HG03060 (cell line): ENCODE results near the gene LIN7A.
"Not testable (repeated sequence)": the region's sequence is repeated elsewhere in the genome, so short reads cannot be mapped to it uniquely, and the experiment has no call there.

ENCODE experiments used
- ATAC-seq: cut with Tn5 transposase; IDR thresholded peaks from one replicate; pipeline ENCODE4 v1.9.1; 2021; ENCODE audit warnings: low read depth, moderate number of reproducible peaks; ENCODE audit not compliant: unreplicated experiment

Gene LIN7A

DNA sequence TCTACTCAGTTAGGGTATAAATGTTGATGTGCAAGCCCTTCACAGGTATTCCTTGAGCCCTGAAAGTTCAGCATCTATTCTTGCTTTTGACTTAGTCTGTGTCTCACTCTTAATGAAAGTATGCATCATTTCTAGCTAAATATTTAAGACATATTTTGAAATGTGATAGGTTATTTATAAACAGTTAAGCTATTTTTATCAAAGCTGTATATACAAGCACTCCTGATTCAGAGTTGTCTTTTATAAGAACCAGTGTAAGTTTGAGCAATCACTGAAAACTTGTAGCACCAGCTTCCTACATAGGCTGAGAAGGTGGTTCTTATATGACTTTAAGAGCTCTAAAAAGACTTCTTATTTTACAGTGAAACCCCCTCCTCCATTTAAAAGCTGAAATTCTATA is 122.4 kb downstream of the LIN7A start:
- ATAC-seq: no peak

DNA sequence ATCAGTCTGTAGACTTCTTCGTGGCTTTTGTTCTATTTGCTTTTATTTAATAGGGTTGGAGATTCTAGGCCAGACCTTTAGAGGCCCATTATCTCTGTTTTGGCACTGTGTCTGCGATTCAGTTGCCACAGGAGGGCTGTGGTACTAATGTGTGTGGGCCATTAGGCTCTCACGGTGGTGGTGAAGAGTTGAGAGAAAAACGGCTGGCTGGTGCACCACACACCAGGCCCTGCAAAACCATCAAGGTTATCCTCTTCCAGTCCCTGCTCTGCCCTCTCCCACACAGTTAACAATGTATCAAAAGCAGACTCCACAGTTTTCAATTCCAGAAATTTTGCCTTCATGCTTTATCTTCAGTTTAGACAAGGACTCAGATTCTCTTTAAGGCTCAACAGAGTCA is 123.3 kb downstream of the LIN7A start:
- ATAC-seq: no peak

DNA sequence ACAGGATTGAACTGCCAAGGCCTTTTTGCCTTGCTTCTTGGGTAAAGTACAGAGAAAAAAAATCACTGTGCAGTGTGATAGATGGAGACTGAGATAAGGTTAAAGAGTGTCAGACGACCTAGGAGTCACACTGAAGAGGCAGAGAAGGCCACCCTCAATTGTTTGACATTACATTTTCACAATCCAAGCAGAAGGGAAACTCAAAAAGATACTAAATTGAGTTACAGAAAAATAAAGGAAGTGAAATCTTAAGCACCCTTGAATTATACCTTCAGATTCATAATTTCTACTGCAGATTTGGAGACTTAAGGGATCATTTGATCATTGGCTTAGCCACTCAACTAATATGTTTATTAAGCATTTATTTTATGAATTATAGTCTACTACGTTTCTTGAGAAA is 123.9 kb downstream of the LIN7A start:
- ATAC-seq: no peak

DNA sequence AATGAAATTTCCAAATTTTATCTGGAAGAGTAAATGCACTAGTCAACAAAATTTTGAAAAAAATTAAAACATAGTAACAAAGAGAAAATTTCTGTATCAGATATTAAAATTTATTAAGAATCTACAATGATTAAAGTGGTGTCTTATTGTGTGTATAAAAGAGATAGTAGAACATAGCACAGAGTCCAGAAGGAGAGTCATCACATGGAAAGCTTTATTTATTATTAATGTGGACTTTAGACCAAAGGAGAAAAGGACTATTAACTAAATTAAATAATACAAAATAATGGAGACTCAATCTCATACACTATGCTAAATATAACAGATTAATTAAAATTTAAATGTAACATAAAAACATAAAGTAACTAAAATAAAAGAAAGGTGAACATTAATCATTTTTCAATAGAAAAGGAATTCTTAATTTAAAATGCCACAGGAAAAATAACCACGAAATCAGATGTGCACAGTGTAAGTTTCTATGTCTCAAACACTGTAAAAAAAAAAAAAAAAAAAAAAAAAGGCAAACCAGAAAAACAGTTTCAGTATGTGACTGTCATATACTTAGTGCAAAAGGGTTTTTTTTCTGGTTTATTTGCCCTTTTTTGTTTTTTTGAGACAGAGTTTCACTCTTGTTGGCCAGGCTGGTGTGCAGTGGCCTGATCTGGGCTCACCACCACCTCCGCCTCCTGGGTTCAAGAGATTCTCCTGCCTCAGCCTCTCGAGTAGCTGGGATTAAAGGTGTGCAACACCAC is 125.6 kb downstream of the LIN7A start:
- no peak for ATAC-seq

DNA sequence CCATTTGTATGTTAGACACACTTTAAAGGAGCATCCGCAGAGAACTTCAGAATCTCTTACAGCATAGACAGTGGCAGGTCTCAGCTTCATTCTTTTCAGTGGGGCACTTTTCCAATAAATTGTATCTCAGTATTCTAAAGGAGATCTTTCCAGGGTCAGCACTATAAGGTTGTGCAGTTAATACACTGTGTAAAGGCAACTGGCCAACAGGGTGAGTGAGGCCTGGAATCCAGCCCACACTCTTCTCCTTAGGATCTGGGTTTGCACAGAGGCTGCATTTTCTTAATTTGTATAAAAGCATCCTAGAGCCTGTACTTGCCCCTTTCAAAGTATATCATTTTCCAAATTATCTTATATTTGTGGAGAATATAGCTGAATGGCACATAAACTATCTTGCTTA is 126.9 kb downstream of the LIN7A start:
- ATAC-seq: no peak

DNA sequence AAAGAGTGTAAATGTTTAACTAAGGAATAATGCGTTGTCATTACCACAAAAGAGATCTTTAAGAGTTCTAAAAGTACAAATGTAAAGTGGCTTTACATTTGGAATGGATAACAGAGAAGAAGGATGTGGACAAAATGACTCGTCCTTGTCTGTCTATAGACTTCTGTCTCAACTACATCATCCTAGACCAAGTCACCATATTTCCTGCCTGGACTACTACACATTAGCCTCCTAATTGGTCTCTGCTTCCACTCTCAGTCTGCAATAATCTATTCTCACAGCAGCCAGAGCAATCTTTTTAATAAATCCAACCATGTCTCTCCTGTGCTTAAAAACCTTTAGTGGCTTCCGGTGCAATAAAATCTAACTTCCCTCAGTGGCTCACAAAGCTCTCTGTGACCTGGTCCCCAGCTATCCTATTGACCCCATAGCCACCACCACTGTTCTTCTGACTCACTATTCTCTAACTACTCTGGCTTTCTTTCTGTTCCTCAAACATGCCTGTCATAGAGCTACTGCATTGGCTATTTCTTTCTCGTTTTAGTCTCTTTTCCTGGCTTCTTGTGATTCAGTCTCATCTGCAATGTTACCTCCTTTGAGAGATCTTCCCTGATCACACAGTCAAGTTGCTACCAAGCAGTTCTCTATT is 130.0 kb downstream of the LIN7A start:
- no peak for ATAC-seq

DNA sequence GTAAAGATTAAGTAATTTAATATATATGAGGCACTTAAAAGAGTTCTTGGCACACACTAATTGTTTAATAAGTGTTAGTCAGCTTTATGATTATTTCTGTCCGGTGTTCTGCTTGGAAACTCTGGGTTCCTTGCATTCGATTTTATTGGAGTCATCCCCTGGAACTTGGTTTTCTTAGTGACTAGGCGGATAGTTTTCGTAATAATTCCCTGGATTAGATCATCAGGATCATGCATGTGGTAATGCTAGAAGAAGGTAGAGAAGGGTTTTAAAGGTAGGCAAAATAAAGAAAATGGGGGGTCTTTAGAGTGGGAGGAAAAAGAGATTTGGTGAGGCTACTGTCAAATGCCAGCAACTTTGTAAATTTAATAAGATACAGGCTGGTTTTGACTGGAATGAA is 132.6 kb downstream of the LIN7A start:
- no peak for ATAC-seq

DNA sequence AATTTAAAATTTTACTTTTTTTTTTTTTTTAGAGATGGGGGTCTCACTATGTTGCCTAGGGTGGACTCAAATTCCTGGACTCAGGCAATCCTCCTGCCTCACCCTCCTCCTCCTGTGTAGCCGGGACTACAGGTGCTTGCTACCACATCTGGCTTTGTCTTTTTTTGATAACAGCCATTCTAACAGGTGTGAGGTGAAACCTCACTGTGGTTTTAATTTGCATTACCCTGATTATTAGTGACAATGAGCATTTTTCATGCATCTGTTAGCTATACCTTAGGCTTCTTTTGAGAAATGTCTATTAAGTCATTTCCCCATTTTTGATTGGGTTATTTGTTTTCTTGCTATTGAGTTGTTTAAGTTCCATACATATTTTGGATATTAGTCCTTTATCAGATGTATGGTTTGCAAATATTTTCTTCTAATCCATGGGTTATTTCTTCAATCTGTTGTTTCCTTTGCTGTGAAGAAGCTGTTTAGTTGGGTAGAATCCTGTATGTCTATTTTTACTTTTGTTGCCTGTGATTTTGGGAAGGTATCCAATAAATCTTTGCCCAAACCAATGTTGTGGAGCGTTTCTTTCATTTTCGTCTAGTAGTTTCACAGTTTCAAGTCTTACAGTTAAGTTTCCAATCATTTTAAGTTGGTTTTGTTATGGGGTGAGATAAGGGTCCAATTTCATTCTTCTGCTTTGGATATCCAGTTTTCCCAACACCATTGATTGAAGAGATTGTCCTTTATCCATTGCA is 134.9 kb downstream of the LIN7A start:
- peak; percentile 90 for ATAC-seq

DNA sequence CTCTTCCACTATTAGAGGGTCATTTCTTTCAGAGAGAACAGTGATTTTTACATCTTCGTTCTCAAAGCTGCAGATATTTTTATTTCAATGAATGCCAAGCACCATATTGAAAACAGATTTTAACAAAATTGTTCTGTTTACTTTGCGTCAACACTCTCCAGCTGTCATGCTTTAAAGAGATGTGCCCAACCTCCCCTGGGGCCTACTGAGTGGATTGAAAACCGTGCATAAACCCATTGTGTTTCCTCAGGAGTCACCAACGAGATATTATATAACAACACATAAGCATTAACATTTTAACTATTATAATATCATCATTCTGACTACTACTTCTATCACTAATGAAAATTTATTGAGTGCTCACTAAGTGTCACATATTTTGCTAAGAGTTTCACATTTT is 139.5 kb downstream of the LIN7A start:
- ATAC-seq: no peak

DNA sequence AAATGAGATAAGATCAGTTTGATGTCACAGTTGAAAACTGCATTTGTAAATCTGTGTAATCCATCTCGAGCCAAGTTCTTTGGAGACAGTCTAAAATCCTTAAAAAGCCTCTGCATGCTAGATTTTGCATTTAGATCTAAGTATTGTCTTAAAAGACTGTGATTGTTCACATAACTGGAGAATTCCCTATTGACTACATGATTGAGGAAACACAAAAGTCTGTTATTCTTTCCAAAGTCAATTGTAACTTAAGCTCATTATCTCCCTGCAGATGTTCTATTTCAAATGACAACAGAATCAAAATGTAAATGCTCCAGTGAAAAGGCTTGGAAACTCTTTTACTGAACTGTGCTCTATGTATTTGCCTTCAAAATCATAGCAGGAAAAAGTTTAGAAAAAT is 143.2 kb downstream of the LIN7A start:
- no peak for ATAC-seq

DNA sequence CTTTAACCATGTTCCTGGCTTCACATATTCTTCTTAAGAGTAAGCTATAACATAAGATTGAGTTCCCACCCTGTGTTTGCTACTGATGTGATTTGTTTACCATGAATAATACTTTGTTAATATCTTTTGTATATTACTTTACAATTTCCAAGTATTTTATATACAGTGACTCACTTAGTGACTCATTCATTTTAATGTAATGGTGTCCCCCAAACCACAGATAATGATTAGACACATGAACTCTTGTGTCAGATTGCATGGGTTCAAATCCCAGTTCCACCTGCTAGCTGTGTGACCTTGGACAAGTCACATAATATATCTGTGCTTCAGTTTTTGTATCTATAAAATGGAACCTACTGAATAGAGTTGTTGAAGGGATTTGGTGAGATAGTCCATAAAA is 144.9 kb downstream of the LIN7A start:
- no peak for ATAC-seq

DNA sequence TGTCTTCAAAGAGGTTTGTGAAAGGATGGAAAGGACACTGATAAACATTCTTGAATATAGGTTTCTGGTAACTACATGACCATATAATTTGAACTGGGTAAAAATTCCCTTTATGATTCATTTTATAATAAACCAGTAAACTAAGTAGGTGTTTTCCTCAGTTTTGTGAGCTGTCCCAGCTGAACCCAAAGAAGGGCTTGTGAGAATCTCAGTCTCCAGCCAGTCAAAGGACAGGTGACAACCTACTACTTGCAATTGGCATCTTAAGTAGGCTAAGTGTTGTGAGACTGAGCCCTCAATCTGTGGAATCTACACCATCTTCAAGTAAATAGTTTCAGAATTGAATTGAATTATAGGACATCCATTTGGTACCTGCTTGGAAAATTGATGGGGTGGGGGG is 145.9 kb downstream of the LIN7A start:
- ATAC-seq: no peak

DNA sequence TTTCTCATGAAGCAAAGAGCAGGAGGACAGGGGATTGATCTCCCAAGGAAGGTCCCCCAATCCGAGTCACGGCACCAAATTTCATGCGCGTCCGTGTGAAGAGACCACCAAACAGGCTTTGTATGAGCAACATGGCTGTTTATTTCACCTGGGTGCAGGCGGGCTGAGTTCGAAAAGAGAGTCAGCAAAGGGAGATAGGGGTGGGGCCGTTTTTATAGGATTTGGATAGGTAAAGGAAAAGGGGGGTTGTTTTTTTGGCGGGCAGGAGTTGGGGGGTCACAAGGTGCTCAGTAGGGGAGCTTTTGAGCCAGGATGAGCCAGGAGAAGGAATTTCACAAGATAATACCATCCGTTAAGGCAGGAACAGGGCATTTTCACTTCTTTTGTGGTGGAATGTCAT is 149.3 kb downstream of the LIN7A start:
- ATAC-seq: not testable (repeated sequence)

DNA sequence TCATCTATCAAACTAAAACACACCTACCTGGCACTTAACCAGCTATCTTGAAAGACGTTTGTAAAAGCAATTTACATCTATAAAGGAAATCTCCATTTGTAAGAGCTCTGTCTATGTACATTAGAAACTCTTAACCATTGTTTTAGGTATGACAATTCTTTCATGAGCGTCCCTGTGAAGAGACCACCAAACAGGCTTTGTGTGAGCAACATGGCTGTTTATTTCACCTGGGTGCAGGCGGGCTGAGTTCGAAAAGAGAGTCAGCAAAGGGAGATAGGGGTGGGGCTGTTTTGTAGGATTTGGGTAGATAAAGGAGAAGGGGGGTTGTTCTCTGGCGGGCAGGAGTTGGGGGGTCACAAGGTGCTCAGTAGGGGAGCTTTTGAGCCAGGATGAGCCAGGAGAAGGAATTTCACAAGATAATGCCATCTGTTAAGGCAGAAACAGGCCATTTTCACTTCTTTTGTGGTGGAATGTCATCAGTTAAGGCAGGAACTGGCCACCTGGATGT is 154.7 kb downstream of the LIN7A start:
- ATAC-seq: not testable (repeated sequence)

DNA sequence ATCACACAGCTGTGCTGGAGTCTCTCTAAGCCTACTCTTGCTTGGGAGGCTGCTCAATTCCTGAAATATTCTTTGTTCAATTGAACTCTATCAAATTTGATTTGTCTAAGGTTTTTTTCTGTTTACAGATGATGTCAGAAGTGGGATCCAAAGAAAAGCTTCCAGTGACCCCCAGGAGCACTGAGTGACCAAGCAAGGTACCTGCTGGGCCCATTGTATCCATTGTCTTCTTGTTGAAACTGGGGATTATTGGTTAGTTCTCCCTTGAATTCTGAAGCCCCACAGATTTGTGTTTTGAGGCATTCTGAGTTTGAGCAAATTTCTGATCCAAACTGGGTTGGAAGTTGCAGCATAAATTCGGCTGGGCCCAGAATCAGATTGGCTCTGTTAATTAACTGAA is 156.4 kb downstream of the LIN7A start:
- no peak for ATAC-seq

DNA sequence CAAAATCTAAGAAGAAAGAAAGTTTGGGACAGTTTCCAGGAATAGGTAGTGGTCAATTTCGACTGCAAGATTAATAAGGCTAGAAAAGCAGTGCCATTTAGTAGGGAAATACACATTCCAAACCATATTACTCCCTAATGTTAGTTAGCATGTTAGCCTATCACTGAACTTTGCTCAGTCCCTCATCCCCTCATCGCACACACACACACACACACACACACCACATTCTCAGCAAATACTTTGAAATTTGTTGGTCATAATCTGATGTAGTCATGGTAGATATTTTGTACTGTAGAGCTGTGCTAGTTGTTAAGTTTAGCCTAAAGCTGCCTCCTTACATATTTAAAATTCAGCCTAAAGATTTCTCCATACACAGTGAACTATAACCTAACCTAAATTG is 157.0 kb downstream of the LIN7A start:
- ATAC-seq: no peak

DNA sequence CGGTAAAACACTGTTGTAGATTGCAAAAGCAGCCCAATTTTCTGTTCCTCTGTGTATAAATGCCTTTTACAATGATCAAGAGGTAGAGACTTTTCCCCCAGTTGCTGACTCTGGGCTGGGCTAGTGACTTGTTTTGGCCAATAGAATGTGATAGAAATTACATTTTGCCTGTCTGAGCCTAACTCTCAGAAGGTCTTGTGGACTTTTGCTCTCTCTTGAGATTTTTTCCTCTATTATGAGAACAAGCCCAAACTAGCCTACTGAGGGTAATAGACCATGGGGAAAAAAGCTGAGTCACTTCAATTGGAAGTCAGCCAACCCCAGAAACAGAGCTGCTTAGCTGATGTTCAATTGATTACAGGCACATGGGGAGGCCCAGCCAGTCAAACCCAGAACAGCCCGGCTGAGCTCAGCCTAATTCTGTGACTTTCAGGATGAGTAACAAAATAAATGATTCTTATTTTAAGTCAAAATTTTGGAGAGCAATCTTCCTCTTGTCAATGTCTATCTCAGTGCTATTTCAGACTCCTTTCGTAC is 159.7 kb downstream of the LIN7A start:
- ATAC-seq: peak; percentile 95

DNA sequence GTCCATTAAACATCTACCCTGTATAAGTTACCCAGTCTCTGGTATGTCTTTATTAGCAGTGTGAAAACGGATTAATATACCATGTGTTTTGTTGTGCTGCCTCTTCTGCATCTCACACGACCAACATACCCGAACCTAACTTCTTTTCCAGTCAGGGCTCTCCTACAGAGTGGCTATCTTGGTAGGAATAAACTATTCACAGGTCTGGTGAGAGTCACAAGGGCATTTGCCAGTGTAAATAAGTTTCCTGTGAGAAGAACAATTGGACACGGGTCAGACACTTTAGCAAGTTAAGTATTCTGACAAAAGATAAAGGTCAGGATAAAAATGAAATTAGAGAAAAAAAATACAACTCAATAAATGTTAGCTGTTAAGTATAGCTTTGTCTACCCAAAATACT is 160.1 kb downstream of the LIN7A start:
- ATAC-seq: no peak

DNA sequence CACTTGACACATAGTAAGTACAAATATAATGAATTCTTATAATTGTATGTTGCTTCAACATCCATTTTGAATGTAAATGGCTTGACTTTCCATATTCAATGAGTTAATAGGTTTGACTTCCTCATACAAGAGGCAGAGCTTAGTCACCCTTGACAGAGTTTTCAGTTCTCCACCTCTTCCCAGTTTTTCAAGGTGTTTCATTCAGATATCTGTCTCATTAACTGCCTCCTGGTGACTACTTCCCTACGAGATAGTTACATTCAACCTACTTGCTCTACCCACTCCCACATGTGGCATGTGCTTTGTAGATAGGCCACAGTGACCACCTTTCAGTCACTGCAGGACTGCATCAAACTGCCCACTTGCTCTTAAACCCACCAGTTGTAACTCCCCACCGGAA is 161.0 kb downstream of the LIN7A start:
- no peak for ATAC-seq

DNA sequence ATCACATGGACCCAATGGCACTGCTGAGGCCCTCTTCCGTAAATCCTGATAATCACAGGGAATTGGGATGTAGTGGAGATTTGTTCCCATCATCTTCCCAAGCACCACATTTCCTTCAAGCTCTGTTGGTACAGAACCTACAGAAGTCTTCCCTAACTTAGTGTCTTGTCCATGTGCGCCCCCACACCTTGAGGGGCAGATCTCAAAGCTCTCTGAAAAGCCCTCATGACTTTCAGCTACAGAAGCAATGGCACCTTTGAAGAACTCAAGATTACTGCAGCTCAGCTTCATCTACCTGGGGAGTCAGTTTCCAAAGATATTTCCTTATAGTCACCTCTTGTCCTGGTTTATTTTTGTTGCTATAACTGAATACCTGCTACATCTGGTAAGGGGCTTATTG is 166.8 kb downstream of the LIN7A start:
- ATAC-seq: no peak

DNA sequence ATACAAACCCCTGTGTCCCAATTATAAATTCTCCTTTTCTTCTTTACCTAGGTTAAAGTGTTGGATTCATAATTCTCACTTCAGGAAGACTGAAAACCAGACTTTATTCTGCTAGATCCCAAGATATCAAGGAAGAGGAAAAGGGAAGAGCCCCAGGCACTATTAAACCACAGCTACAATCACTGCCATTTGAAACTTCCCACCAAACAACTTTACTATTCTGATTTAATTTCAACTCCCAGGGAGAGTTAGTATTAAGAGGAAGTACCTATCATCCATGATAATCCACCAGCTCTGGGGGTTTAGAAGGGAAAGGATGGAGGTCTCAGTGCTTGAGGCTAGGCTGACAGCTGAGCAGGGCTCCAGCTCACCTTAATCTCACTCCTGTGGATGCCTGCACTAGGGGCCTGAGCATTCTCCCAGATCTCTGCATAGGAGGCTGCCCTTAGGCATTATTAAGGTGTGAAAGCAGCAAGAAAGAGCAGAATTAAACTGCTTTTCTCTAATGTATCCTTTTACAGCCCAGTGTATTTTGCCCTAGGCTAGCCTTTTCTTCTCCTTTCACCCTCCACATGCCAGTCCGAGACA is 168.1 kb downstream of the LIN7A start:
- no peak for ATAC-seq
